Osteoblast (primary cell): ENCODE measurements around the gene STARD10. TPM values are rescaled to one million over a fixed set of nuclear protein-coding genes. Genes with fewer than 3 reads are reported as not detected.

Experiments
- DNase-seq: peaks from one replicate; pipeline ENCODE4 v3.0.0; 2011; ENCODE audit warnings: low spot score, mixed read lengths; ENCODE audit not compliant: insufficient read length; ENCODE audit errors: missing footprints
- H2AFZ ChIP-seq: 2 replicates; pipeline ENCODE4 v1.6.0; 2011; ENCODE audit warnings: mild to moderate bottlenecking, low read length
- H3K27ac ChIP-seq: 2 replicates; pipeline ENCODE4 v1.5.1; 2011; ENCODE audit warnings: mild to moderate bottlenecking, low read depth, low read length, moderate library complexity
- H3K27me3 ChIP-seq: 2 replicates; pipeline ENCODE4 v1.6.0; 2012; ENCODE audit warnings: mild to moderate bottlenecking, control low read depth, inconsistent platforms, low read length, moderate library complexity; ENCODE audit not compliant: insufficient read depth
- H3K36me3 ChIP-seq: 2 replicates; pipeline ENCODE4 v1.5.1; 2011; ENCODE audit warnings: mild to moderate bottlenecking, low read length, control low read depth, moderate library complexity; ENCODE audit not compliant: insufficient read depth
- H3K4me1 ChIP-seq: 2 replicates; pipeline ENCODE4 v1.5.1; 2011; ENCODE audit warnings: mild to moderate bottlenecking, low read length, control low read depth, moderate library complexity; ENCODE audit not compliant: insufficient read depth
- H3K4me2 ChIP-seq: 2 replicates; pipeline ENCODE4 v1.6.0; 2011; ENCODE audit warnings: mild to moderate bottlenecking, low read length; ENCODE audit not compliant: insufficient read depth
- H3K4me3 ChIP-seq: fragments of 200-600 bp; sonication (generic); 3 replicates; pipeline ENCODE4 v1.5.1; 2012; ENCODE audit warnings: mild to moderate bottlenecking, low read length, inconsistent platforms; ENCODE audit not compliant: insufficient read depth
- H3K79me2 ChIP-seq: 2 replicates; pipeline ENCODE4 v1.6.0; 2012; ENCODE audit warnings: mild to moderate bottlenecking, low read length, control low read depth, inconsistent platforms; ENCODE audit not compliant: insufficient read depth
- H3K9me3 ChIP-seq: 2 replicates; pipeline ENCODE4 v1.5.1; 2011; ENCODE audit warnings: low read depth, low read length, control low read depth
- H4K20me1 ChIP-seq: 2 replicates; pipeline ENCODE4 v1.6.0; 2012; ENCODE audit warnings: mild to moderate bottlenecking, low read length, control low read depth; ENCODE audit not compliant: insufficient read depth
- total RNA-seq: library from RNA; depleted of rRNA; stranded (reverse); fragments of >200 nt; gene quantifications from 2 replicates; pipeline ENCODE4 v1.2.3, GENCODE V29; 2012
- TF ChIP-seq, protein P1 (sequence below): IDR thresholded peaks from 2 replicates; pipeline ENCODE4 v1.5.1; 2011; ENCODE audit warnings: mild to moderate bottlenecking, low read depth, low read length, moderate library complexity; ENCODE audit errors: extremely low read depth

Gene STARD10
- total RNA-seq, 1 donor, result 25.7 TPM

DNA sequence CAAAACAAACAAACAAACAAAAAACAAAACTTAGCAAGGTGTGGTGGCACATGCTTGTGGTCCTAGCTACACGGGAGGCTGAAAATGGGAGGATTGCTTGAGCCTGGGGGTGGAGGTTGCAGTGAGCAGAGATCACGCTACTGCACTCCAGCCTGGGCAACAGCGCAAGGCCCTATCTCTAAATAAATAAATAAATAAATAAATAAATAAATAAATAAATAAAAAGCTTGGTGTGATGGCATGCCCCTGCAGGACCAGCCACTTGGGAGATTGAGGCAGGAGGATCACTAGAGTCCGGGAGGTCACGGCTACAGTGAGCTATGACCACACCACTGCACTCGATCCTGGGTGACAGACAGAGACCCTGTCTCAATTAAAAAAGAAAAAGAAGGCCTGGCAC is 9.0 kb upstream of the STARD10 start:
- Histone ChIP-seq H3K36me3 (no peaks in the 10 kb centered on the region), H3K9me3 (no peaks in the 10 kb centered on the region), H3K4me1 (peaks cover 14% of the 10 kb centered on the region), H4K20me1 (no peaks in the 10 kb centered on the region), H3K4me3 (no peak overlapping the region), H3K4me2 (no peak overlapping the region), H3K27me3 (no peaks in the 10 kb centered on the region), H3K79me2 (no peaks in the 10 kb centered on the region), H2AFZ (no peak overlapping the region), H3K27ac (no peak overlapping the region)
- TF ChIP-seq, protein P1, sequence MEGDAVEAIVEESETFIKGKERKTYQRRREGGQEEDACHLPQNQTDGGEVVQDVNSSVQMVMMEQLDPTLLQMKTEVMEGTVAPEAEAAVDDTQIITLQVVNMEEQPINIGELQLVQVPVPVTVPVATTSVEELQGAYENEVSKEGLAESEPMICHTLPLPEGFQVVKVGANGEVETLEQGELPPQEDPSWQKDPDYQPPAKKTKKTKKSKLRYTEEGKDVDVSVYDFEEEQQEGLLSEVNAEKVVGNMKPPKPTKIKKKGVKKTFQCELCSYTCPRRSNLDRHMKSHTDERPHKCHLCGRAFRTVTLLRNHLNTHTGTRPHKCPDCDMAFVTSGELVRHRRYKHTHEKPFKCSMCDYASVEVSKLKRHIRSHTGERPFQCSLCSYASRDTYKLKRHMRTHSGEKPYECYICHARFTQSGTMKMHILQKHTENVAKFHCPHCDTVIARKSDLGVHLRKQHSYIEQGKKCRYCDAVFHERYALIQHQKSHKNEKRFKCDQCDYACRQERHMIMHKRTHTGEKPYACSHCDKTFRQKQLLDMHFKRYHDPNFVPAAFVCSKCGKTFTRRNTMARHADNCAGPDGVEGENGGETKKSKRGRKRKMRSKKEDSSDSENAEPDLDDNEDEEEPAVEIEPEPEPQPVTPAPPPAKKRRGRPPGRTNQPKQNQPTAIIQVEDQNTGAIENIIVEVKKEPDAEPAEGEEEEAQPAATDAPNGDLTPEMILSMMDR, result no peak
- no peak for DNase-seq

DNA sequence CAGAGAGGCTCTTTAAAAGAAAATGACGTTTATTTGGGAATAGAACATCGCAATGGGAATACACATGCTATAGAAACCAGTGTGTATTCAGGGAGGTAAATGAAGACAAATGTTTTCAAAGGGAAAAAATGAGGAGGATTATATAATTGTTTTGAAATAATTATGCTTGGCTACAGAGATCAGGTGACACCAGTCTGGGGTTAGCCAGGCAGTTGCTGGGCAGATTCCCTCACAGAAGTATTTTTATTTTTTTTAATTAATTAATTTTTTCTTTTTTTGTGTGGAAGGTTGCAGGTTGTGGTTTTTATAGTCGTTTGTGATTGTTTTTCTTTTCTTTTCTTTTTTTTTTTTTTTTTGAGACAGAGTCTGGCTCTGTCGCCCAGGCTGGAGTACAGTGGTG is 5.6 kb upstream of the STARD10 start:
- no peak for DNase-seq
- H3K27ac ChIP-seq, result no peak overlapping the region

DNA sequence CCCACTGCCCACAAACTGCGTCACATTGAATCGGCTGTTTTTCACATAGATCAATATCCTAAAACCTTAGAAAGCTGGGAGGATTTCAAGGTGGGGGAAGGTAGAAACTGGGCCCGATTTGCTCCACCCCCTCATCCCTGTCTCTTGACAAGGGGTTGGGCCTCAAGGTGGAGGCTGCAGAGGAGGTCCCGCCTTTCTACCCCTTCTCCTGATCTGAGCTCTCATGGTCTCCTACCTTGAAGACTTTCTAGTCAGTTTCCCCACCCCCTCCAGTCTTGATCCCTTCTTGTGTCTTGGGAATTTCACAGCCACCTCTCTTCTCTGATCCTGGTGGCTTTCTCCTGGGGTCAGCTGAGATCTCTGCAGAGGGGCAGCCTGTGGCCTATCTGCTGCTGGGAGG is 4.5 kb upstream of the STARD10 start:
- Histone ChIP-seq H3K36me3 (no peaks in the 10 kb centered on the region), H3K4me2 (no peak overlapping the region), H2AFZ (no peak overlapping the region), H3K27ac (no peak overlapping the region), H4K20me1 (no peaks in the 10 kb centered on the region), H3K9me3 (no peaks in the 10 kb centered on the region), H3K4me3 (no peak overlapping the region), H3K27me3 (no peaks in the 10 kb centered on the region), H3K4me1 (peaks cover 11% of the 10 kb centered on the region), H3K79me2 (no peaks in the 10 kb centered on the region)
- DNase-seq, result no peak
- TF ChIP-seq, protein P1, result no peak

More for the DNA sequence above, 5.6 kb upstream of the STARD10 start:
- no peaks in the 10 kb centered on the region for H3K27me3 ChIP-seq
- H3K4me2 ChIP-seq, result no peak overlapping the region
- no peaks in the 10 kb centered on the region for H4K20me1 ChIP-seq
- no peak overlapping the region for H2AFZ ChIP-seq
- H3K36me3 ChIP-seq, result no peaks in the 10 kb centered on the region
- no peaks in the 10 kb centered on the region for H3K9me3 ChIP-seq
- H3K4me1 ChIP-seq, result peaks cover 4% of the 10 kb centered on the region
- no peaks in the 10 kb centered on the region for H3K79me2 ChIP-seq
- H3K4me3 ChIP-seq, result no peak overlapping the region
- TF ChIP-seq, protein P1, result no peak

DNA sequence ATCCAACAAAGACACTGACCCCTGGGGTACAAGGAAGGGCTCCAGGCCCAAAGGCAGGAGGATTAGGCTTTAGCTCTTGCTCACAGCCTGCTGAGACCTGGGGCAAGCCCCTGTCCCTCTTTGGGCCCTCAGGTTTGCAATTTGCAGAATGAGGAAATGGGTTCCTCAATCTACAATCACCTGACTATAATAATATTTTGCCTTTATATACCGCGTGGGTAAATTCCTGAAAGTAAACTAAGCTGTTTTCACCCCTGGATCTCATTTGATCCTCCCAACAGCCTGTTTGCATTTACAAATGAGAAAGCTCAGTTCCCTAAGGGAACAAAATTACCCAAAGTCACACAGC is 797 bp downstream of the STARD10 start:
- H3K79me2 ChIP-seq, result no peaks in the 10 kb centered on the region
- H3K27me3 ChIP-seq, result no peaks in the 10 kb centered on the region
- peak overlapping the region; percentile 74 for H3K27ac ChIP-seq
- peak overlapping the region; percentile 85 for H2AFZ ChIP-seq
- peaks cover 33% of the 10 kb centered on the region for H3K4me1 ChIP-seq
- peak overlapping the region; percentile 85 for H3K4me2 ChIP-seq
- DNase-seq, result peak; percentile 59
- TF ChIP-seq, protein P1, result no peak
- H3K4me3 ChIP-seq, result peak overlapping the region; percentile 45
- no peaks in the 10 kb centered on the region for H4K20me1 ChIP-seq
- H3K9me3 ChIP-seq, result no peaks in the 10 kb centered on the region
- no peaks in the 10 kb centered on the region for H3K36me3 ChIP-seq
